ENCODE measurements around the gene GNG4.

- no peak for TF ChIP-seq CTCF (conservative IDR thresholded peaks at IDR 0.05 in 1 of 2, IDR thresholded peaks at IDR 0.05 in 1 of 2; ENCODE audit: low read depth in 1 of 2, low read length in 2 of 2)
- no peak for TF ChIP-seq EZH2 (IDR thresholded peaks at IDR 0.05; ENCODE audit: low read length, missing control alignments)
Observed at GRCh38 chr1:235622936-235623779, 26.4 kb downstream of the GNG4 start.
